Endothelial cell of umbilical vein (primary cell): ENCODE measurements around the gene RAD18. TPM values are rescaled to one million over a fixed set of nuclear protein-coding genes. Genes with fewer than 3 reads are reported as not detected.

Experiments used
- BruUV-seq: library from RNA; stranded (reverse); fragments of 400-500 nt; replicated peaks from 2 replicates; lab custom pipeline; 2021; lab: Mats Ljungman, UMichigan
- CTCF ChIA-PET: fragments of 300-600, 350-600 bp; sonication (Branson Sonifier 250); formaldehyde crosslinking; loops from one replicate; lab custom pipeline; 2021; ENCODE audit warnings: antibody characterized with exemption, inconsistent platforms; lab: Charles Lee
- POLR2A ChIA-PET: fragments of 300-600, 350-600 bp; sonication (Branson Sonifier 250); formaldehyde crosslinking; loops from one replicate; lab custom pipeline; 2021; ENCODE audit warnings: antibody characterized with exemption, inconsistent platforms; lab: Charles Lee
- DNase-seq: peaks from one replicate; pipeline ENCODE4 v3.0.0-alpha.2; 2011; ENCODE audit warnings: low read depth, low spot score
- FAIRE-seq: peaks from 2 replicates; lab custom pipeline; 2011; peaks lifted over from hg19 to GRCh38; lab: Jason Lieb, UNC
- H2AFZ ChIP-seq: 2 replicates; pipeline ENCODE4 v1.6.0; 2012; ENCODE audit warnings: low read depth, low read length, control low read depth, inconsistent platforms
- H3K27ac ChIP-seq: 2 replicates; pipeline ENCODE4 v1.5.1; 2011; ENCODE audit warnings: low read depth, mild to moderate bottlenecking, control low read depth, low read length, moderate library complexity; ENCODE audit not compliant: insufficient read depth
- H3K27me3 ChIP-seq, 2 experiments: 2 replicates each; pipeline versions ENCODE4 v1.6.0 to v1.6.1; 2011; ENCODE audit warnings: low read length in 2 of 2, mixed read lengths in 1 of 2; ENCODE audit not compliant: control insufficient read depth in 2 of 2, insufficient read depth in 2 of 2
- H3K36me3 ChIP-seq, 2 experiments: 2 replicates in 1 of 2; 3 replicates in 1 of 2; pipeline ENCODE4 v1.5.1; 2011; ENCODE audit warnings: low read length in 2 of 2, mild to moderate bottlenecking in 1 of 2, moderate library complexity in 1 of 2; ENCODE audit not compliant: control insufficient read depth in 2 of 2, insufficient read depth in 2 of 2; ENCODE audit errors: extremely low read depth in 1 of 2
- H3K4me1 ChIP-seq: 3 replicates; pipeline ENCODE4 v1.5.1; 2011; ENCODE audit warnings: mild to moderate bottlenecking, low read length; ENCODE audit not compliant: control insufficient read depth, insufficient read depth; ENCODE audit errors: extremely low read depth
- H3K4me2 ChIP-seq: 2 replicates; pipeline ENCODE4 v1.6.1; 2011; ENCODE audit warnings: low read length, control low read depth, mixed read lengths; ENCODE audit not compliant: insufficient read depth
- H3K4me3 ChIP-seq, 3 experiments: fragments of 200-600 bp in 1 of 3; sonication (generic), shearing (Covaris generic) in 1 of 3; replicated peaks in 1 of 3; 2 replicates each; pipeline ENCODE4 v1.5.1; 2011 to 2016; ENCODE audit warnings: control low read depth in 3 of 3, low read length in 3 of 3, mild to moderate bottlenecking in 2 of 3, inconsistent platforms in 1 of 3, low read depth in 1 of 3, moderate library complexity in 1 of 3; ENCODE audit not compliant: insufficient read depth in 1 of 3
- H3K79me2 ChIP-seq: 2 replicates; pipeline ENCODE4 v1.6.0; 2012; ENCODE audit warnings: low read length, inconsistent platforms; ENCODE audit not compliant: control insufficient read depth, insufficient read depth
- H3K9ac ChIP-seq: replicated peaks from 2 replicates; pipeline ENCODE3; 2011; ENCODE audit warnings: low read length, control low read depth; ENCODE audit not compliant: insufficient read depth; ENCODE audit errors: extremely low read depth
- H3K9me1 ChIP-seq: replicated peaks from 3 replicates; pipeline ENCODE4 v1.6.0; 2011; ENCODE audit warnings: mild to moderate bottlenecking, low read length; ENCODE audit not compliant: control insufficient read depth, insufficient read depth; ENCODE audit errors: extremely low read depth
- H3K9me3 ChIP-seq: replicated peaks from 2 replicates; pipeline ENCODE4 v1.5.1; 2012; ENCODE audit warnings: low read length, inconsistent platforms; ENCODE audit not compliant: control insufficient read depth, insufficient read depth
- H4K20me1 ChIP-seq: replicated peaks from 2 replicates; pipeline ENCODE3; 2011; ENCODE audit warnings: mild to moderate bottlenecking, low read length; ENCODE audit not compliant: control insufficient read depth, insufficient read depth; ENCODE audit errors: extremely low read depth
- CTCF ChIP-seq, 2 donors: IDR thresholded peaks; 1 replicate in 1 of 2; 2 replicates in 1 of 2; pipeline ENCODE4 v1.5.1; 2011; ENCODE audit warnings: low read length in 2 of 2, mild to moderate bottlenecking in 2 of 2, moderate library complexity in 2 of 2, control low read depth in 1 of 2, inconsistent platforms in 1 of 2, low read depth in 1 of 2; ENCODE audit not compliant: insufficient read depth in 1 of 2; ENCODE audit errors: extremely low read depth in 1 of 2
- EZH2 ChIP-seq: IDR thresholded peaks from 2 replicates; pipeline ENCODE4 v1.6.1; 2012; ENCODE audit warnings: borderline replicate concordance, low read depth, mild to moderate bottlenecking, moderate library complexity, low read length, inconsistent platforms; ENCODE audit not compliant: severe bottlenecking
- FOS ChIP-seq: IDR thresholded peaks from 2 replicates; pipeline ENCODE4 v1.6.1; 2011; ENCODE audit warnings: mild to moderate bottlenecking, low read length, moderate library complexity, borderline replicate concordance; ENCODE audit not compliant: insufficient read depth
- GATA2 ChIP-seq: IDR thresholded peaks from 2 replicates; pipeline ENCODE4 v1.7.0; 2011; ENCODE audit warnings: low read depth, mild to moderate bottlenecking, moderate library complexity, mixed read lengths, low read length; ENCODE audit not compliant: insufficient read length, insufficient read depth
- JUN ChIP-seq: IDR thresholded peaks from 2 replicates; pipeline ENCODE4 v1.6.1; 2011; ENCODE audit warnings: borderline replicate concordance, low read depth; ENCODE audit not compliant: insufficient read length, insufficient read depth
- MAX ChIP-seq: IDR thresholded peaks from 2 replicates; pipeline ENCODE4 v1.6.1; 2011; ENCODE audit not compliant: insufficient read depth, insufficient read length
- MYC ChIP-seq: IDR thresholded peaks from one replicate; pipeline ENCODE4 v1.6.1; 2011; ENCODE audit warnings: mild to moderate bottlenecking, low read depth, low read length
- POLR2A ChIP-seq: IDR thresholded peaks from 2 replicates; pipeline ENCODE4 v1.6.1; 2012; ENCODE audit warnings: low read depth, mild to moderate bottlenecking, control low read depth, low read length
- POLR2AphosphoS5 ChIP-seq: IDR thresholded peaks from 2 replicates; pipeline ENCODE4 v1.6.1; 2012; ENCODE audit warnings: low read depth, mild to moderate bottlenecking, control low read depth, low read length, moderate library complexity; ENCODE audit not compliant: insufficient read depth
- dilution Hi-C: fragments of 300-500 bp; cut with MboI; formaldehyde crosslinking; loops from one replicate; pipeline ENCODE4 v1.15.0; 2019; ENCODE audit warnings: low sequenced_read_pairs; ENCODE audit not compliant: extremely low pct_ligation_motif_present
- intact Hi-C: fragments of 100-400 bp; cut with micrococcal nuclease; formaldehyde crosslinking; loops from one replicate; pipeline ENCODE4 v1.10.0; 2022
- polyA plus RNA-seq, 4 experiments: library from polyadenylated mRNA; depleted of rRNA in 3 of 4; stranded (reverse) in 3 of 4; unstranded in 1 of 4; fragments of >200 nt; gene quantifications; 2 replicates each; pipeline versions ENCODE4 v1.2.1 to v1.2.3, GENCODE V29; 2011 to 2012; ENCODE audit warnings: missing spikeins in 1 of 4
- total RNA-seq: library from RNA; stranded (reverse); gene quantifications from 2 replicates; pipeline ENCODE4 v1.2.3, GENCODE V29; 2021

The RAD18 gene
- total and polyA plus RNA-seq, 2 donors (not counting 3 experiments of a cell fraction or from before 2014, with no cell fraction given) = 7.9 to 23.8 TPM

- no peak overlapping the region for H3K4me3 ChIP-seq
- H3K4me1 ChIP-seq = no peaks in the 10 kb centered on the region
- no peaks in the 10 kb centered on the region for H3K79me2 ChIP-seq
- H3K9me3 ChIP-seq = no peaks in the 10 kb centered on the region
- CTCF ChIA-PET = interaction anchor here (4.1 to 5.1 kb wide), 3 partner anchors 10 to 317 kb away, joined by 28 to 86 read pairs (median 73); no protein-coding TSS in a partner anchor
- H2AFZ ChIP-seq = no peak overlapping the region
- intact Hi-C loops (no loop called here), dilution Hi-C loops (no loop called here)
- no peaks in the 10 kb centered on the region for H3K27me3 ChIP-seq
- H3K9me1 ChIP-seq = no peaks in the 10 kb centered on the region
- H3K27ac ChIP-seq = no peak overlapping the region
- H3K9ac ChIP-seq = no peak overlapping the region
- H3K4me2 ChIP-seq = no peak overlapping the region
- BruUV-seq = no TSS peak
- no peaks in the 10 kb centered on the region for H3K36me3 ChIP-seq
- no peak for FAIRE-seq
- TF ChIP-seq JUN (no peak), MAX (no peak), CTCF (IDR thresholded peaks at IDR 0.05; ENCODE audit: extremely low read depth in 1 of 2, insufficient read depth in 1 of 2, low read depth in 1 of 2, low read length in 2 of 2) (no peak), MYC (no peak), POLR2AphosphoS5 (no peak), POLR2A (no peak), FOS (no peak), EZH2 (no peak), GATA2 (no peak)
- POLR2A ChIA-PET = no interaction called here
- no peak for DNase-seq
- H4K20me1 ChIP-seq = no peaks in the 10 kb centered on the region
These were observed 22.1 kb upstream of the RAD18 start for GRCh38 chr3:8985411-8985831.
